Tibial nerve (tissue), 4 donors: ENCODE results near the gene IGLL1. TPM values are rescaled to one million over a fixed set of nuclear protein-coding genes. Genes with fewer than 3 reads are reported as not detected.
A peak's percentile ranks its signal among the peaks of the same experiment; 100 is the strongest.
"Not testable (repeated sequence)": the region's sequence is repeated elsewhere in the genome, so short reads cannot be mapped to it uniquely, and the experiment has no call there.

Experiments
- DNase-seq, 2 donors: peaks; one replicate each; pipeline ENCODE4 v3.0.0-alpha.2; 2019; ENCODE audit warnings: low spot score in 2 of 2
- H3K27ac ChIP-seq, 4 donors: fragments of 200-600 bp; sonication (generic) in 3 of 4; one replicate each; pipeline ENCODE4 v1.5.1; 2017 to 2019; ENCODE audit warnings: mild to moderate bottlenecking in 1 of 4
- H3K27me3 ChIP-seq, 2 donors: fragments of 200-600 bp; sonication (generic) in 1 of 2; one replicate each; pipeline versions ENCODE4 v1.5.1 to v1.6.0; 2017 to 2019
- H3K36me3 ChIP-seq, 3 donors: fragments of 200-600 bp; sonication (generic); one replicate each; pipeline ENCODE4 v1.5.1; 2018 to 2019
- H3K4me1 ChIP-seq, 4 donors: fragments of 200-600 bp; sonication (generic) in 3 of 4; one replicate each; pipeline ENCODE4 v1.5.1; 2017 to 2019
- H3K4me3 ChIP-seq, 4 donors: fragments of 200-600 bp; sonication (generic) in 3 of 4; one replicate each; pipeline ENCODE4 v1.5.1; 2017 to 2019; ENCODE audit warnings: mild to moderate bottlenecking in 1 of 4, moderate library complexity in 1 of 4
- H3K9me3 ChIP-seq, 4 donors: fragments of 200-600 bp; sonication (generic) in 3 of 4; one replicate each; pipeline ENCODE4 v1.5.1; 2017 to 2019
- CTCF ChIP-seq, 5 experiments: fragments of 200-600 bp in 3 of 5; fragments of 450-650 bp in 2 of 5; sonication (generic) in 3 of 5; IDR thresholded peaks; one replicate each; pipeline ENCODE4 v1.5.1; 2016 to 2019; ENCODE audit warnings: antibody characterized with exemption in 5 of 5, mild to moderate bottlenecking in 3 of 5, moderate library complexity in 2 of 5
- EP300 ChIP-seq, 2 donors: sonication (generic); formaldehyde crosslinking; IDR thresholded peaks; one replicate each; pipeline ENCODE4 v1.6.1; 2017; ENCODE audit warnings: antibody characterized with exemption in 2 of 2, mild to moderate bottlenecking in 1 of 2
- POLR2A ChIP-seq, 2 donors: fragments of 450-650 bp; IDR thresholded peaks; one replicate each; pipeline ENCODE4 v1.6.1; 2017; ENCODE audit warnings: antibody characterized with exemption in 2 of 2, mild to moderate bottlenecking in 2 of 2, moderate library complexity in 2 of 2
- WGBS, 2 donors: methylation state at CpG; one replicate each; pipeline ENCODE4 v1.1.5; 2018; 5-methylcytosine and 5-hydroxymethylcytosine counted together
- total RNA-seq, 4 donors: library from RNA; depleted of rRNA; stranded (reverse); fragments of >200 nt; gene quantifications; one replicate each; pipeline ENCODE4 v1.1.0, GENCODE V29; 2016

IGLL1 gene
- total RNA-seq, 4 donors from 2014 or later: not detected

- WGBS, 2 donors: 88 to 94% methylated on average over 17 of the region's 17 CpGs
- Histone ChIP-seq H3K36me3 (no peaks in the 10 kb centered on the region), H3K27ac (peak overlapping the region in 1 of 4 donors; percentile 77), H3K4me1 (peaks cover 0 to 48% (median 7%) of the 10 kb centered on the region in 4 donors), H3K4me3 (no peak overlapping the region), H3K27me3 (no peaks in the 10 kb centered on the region), H3K9me3 (no peaks in the 10 kb centered on the region)
- DNase-seq: no peak
- no peak for TF ChIP-seq POLR2A (IDR thresholded peaks at IDR 0.05)
- no peak for TF ChIP-seq EP300 (IDR thresholded peaks at IDR 0.05)
- TF ChIP-seq CTCF (IDR thresholded peaks at IDR 0.05): no peak
Measured at GRCh38 chr22:23536821-23537345, 43.2 kb downstream of the IGLL1 start.

- H3K9me3 ChIP-seq, H3K36me3 ChIP-seq, H3K4me3 ChIP-seq, H3K27me3 ChIP-seq, DNase-seq: not testable (repeated sequence)
- 73 to 90% methylated on average over 5 of the region's 5 CpGs for WGBS, 2 donors
- Histone ChIP-seq H3K4me1 (peaks cover 0 to 44% (median 7%) of the 10 kb centered on the region in 4 donors), H3K27ac (peak overlapping the region in 1 of 4 donors; percentile 10)
Measured at GRCh38 chr22:23535790-23536661, 44.1 kb downstream of the IGLL1 start.

- Histone ChIP-seq H3K9me3 (no peaks in the 10 kb centered on the region), H3K4me1 (peaks cover 0 to 44% (median 7%) of the 10 kb centered on the region in 4 donors), H3K27me3 (no peaks in the 10 kb centered on the region), H3K27ac (no peak overlapping the region), H3K4me3 (no peak overlapping the region), H3K36me3 (no peaks in the 10 kb centered on the region)
- no peak for DNase-seq
- TF ChIP-seq POLR2A (IDR thresholded peaks at IDR 0.05): no peak
- no peak for TF ChIP-seq EP300 (IDR thresholded peaks at IDR 0.05)
- no peak for TF ChIP-seq CTCF (IDR thresholded peaks at IDR 0.05)
- whole genome bisulfite sequencing, 2 donors: 88 to 94% methylated on average over 27 to 29 of the region's 29 CpGs
Measured at GRCh38 chr22:23534851-23535717, 45.0 kb downstream of the IGLL1 start.

- no peaks in the 10 kb centered on the region for H3K9me3 ChIP-seq
- WGBS, 2 donors: 78 to 80% methylated on average over 7 to 10 of the region's 10 CpGs
- no peak for DNase-seq
- TF ChIP-seq POLR2A (IDR thresholded peaks at IDR 0.05) (no peak), CTCF (IDR thresholded peaks at IDR 0.05) (no peak), EP300 (IDR thresholded peaks at IDR 0.05) (no peak)
- no peaks in the 10 kb centered on the region for H3K36me3 ChIP-seq
- H3K27me3 ChIP-seq: no peaks in the 10 kb centered on the region
- peaks cover 0 to 41% (median 6%) of the 10 kb centered on the region in 4 donors for H3K4me1 ChIP-seq
- peak overlapping the region in 2 of 4 donors; percentile 2 to 28 for H3K27ac ChIP-seq
- H3K4me3 ChIP-seq: no peak overlapping the region
Measured at GRCh38 chr22:23534201-23534850, 45.8 kb downstream of the IGLL1 start.

GRCh38 chr22:23533771-23534191 lies 46.3 kb downstream of the IGLL1 start:
- H3K27me3 ChIP-seq: no peaks in the 10 kb centered on the region
- no peaks in the 10 kb centered on the region for H3K36me3 ChIP-seq
- no peak overlapping the region for H3K4me3 ChIP-seq
- peaks cover 0 to 35% (median 3%) of the 10 kb centered on the region in 4 donors for H3K4me1 ChIP-seq
- H3K27ac ChIP-seq: peak overlapping the region in 2 of 4 donors; percentile 2 to 28
- TF ChIP-seq POLR2A (IDR thresholded peaks at IDR 0.05): no peak
- TF ChIP-seq CTCF (IDR thresholded peaks at IDR 0.05): no peak
- no peak for TF ChIP-seq EP300 (IDR thresholded peaks at IDR 0.05)
- no peak for DNase-seq
- no peaks in the 10 kb centered on the region for H3K9me3 ChIP-seq
- WGBS, 2 donors: 50 to 51% methylated on average over 8 of the region's 8 CpGs
